Measurements from ENCODE around the gene PON2. TPM values are rescaled to one million over a fixed set of nuclear protein-coding genes. Genes with fewer than 3 reads are reported as not detected.

Gene PON2
- total and polyA plus RNA-seq, 10 of the 15 experiments (the other 5 are each of a cell fraction or from before 2014, with no cell fraction given) = 22.9 to 127 (median 46.1) TPM

DNA sequence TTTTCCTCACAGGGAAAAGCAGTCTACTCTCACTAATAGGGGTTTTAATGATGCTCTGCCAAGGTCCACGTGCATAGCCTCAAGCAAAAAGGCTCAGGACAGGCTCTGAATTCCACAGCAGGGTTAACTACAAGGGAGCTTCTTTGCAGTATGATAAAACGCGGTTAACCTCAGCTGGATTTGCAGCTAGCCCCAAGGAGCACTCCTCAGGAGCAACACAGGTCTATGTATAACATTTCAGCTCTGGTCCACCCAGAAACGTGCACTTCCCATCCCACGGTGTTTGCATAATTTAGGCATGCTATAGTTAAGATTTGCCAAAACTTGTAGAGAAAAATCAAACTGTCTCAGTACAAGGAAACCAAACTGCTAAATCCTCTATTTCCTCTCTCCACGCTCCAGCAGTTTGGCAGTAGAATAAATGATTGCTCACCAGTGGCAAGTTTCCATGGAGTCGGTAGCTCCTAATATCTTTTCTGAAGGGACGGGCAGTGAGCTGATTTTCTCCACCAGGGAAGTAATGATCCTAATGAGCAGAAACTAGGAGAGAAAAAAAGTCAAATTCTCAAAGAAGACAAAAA, 37.8 kb upstream of the PON2 start:
- Histone ChIP-seq H3K27me3 (replicated peaks in 1 of 2; ENCODE audit: control insufficient read depth in 2 of 2, insufficient read depth in 2 of 2, low read length in 1 of 2) (no peaks in the 10 kb centered on the region), H3K4me2 (ENCODE audit: control insufficient read depth, insufficient read depth) (no peak overlapping the region), H3K4me1 (ENCODE audit: control insufficient read depth, insufficient read depth, low read length) (no peaks in the 10 kb centered on the region; the same call in 1 of the 2 replicates), H3K36me3 (ENCODE audit: control insufficient read depth in 2 of 2, insufficient read depth in 2 of 2, low read length in 1 of 2) (no peaks in the 10 kb centered on the region), H3K27ac (ENCODE audit: control insufficient read depth, insufficient read depth) (no peak overlapping the region), H3K9ac (ENCODE audit: control insufficient read depth, insufficient read depth, low read length) (no peak overlapping the region), H3K9me3 (replicated peaks; ENCODE audit: control insufficient read depth, insufficient read depth, low read length) (no peaks in the 10 kb centered on the region), H4K20me1 (ENCODE audit: control insufficient read depth, insufficient read depth) (no peaks in the 10 kb centered on the region), H2AFZ (ENCODE audit: control insufficient read depth, low read depth, low read length) (no peak overlapping the region), H3K79me2 (ENCODE audit: control insufficient read depth, insufficient read depth, low read length) (no peaks in the 10 kb centered on the region), H3K4me3 (no peak overlapping the region)
- no peak for DNase-seq (ENCODE audit: low read depth, low spot score)
- BruUV-seq (replicated peaks) = no TSS peak
- intact Hi-C loops (cut with micrococcal nuclease; ENCODE audit: unreplicated experiment) = loop anchor here (10.0 kb wide), 1 partner anchor 818 kb away; the partner anchor contains the start of gene SGCE
- CTCF ChIA-PET = interaction anchor here (0.9 to 2.9 kb wide), 8 partner anchors 9 to 271 kb away, joined by 3 to 9 read pairs (median 3); no protein-coding TSS in a partner anchor
- no peak for FAIRE-seq
- ATAC-seq = no peak
- SMC1A ChIA-PET (ENCODE audit: uncharacterized antibody, unreplicated experiment) = interaction anchor here (0.5 to 14.9 kb wide), 13 partner anchors 8 to 226 kb away, joined by 3 to 203 read pairs (median 4); partner anchors contain the start of gene ASB4
- RAD21 ChIA-PET (ENCODE audit: unreplicated experiment) = interaction anchor here (0.6 to 3.3 kb wide), 6 partner anchors 9 to 51 kb away, joined by 3 to 12 read pairs (median 4); no protein-coding TSS in a partner anchor
- POLR2A ChIA-PET = interaction anchor here (0.5 kb wide), 1 partner anchor 1211 kb away, joined by 3 read pairs; no protein-coding TSS in a partner anchor
- in situ Hi-C loops (cut with MboI) = loop anchor here (10.0 kb wide), 1 partner anchor 278 kb away; no protein-coding TSS in a partner anchor
- WGBS (ENCODE audit: insufficient coverage, insufficient replicate concordance, low lambda C conversion rate, missing lambda C conversion rate) = 33% methylated on average over 8 of the region's 8 CpGs
- TF ChIP-seq JUND (IDR thresholded peaks at IDR 0.05; ENCODE audit: low read depth, low read length) = no peak
- TF ChIP-seq RFX5 (IDR thresholded peaks at IDR 0.05; ENCODE audit: low read depth, low read length) = no peak
- no peak for TF ChIP-seq HDAC2 (IDR thresholded peaks at IDR 0.05)
- no peak for TF ChIP-seq POLR2A (IDR thresholded peaks at IDR 0.05; ENCODE audit: low read depth, low read length)
- no peak for TF ChIP-seq BCLAF1 (IDR thresholded peaks at IDR 0.05)
- TF ChIP-seq, protein P1, sequence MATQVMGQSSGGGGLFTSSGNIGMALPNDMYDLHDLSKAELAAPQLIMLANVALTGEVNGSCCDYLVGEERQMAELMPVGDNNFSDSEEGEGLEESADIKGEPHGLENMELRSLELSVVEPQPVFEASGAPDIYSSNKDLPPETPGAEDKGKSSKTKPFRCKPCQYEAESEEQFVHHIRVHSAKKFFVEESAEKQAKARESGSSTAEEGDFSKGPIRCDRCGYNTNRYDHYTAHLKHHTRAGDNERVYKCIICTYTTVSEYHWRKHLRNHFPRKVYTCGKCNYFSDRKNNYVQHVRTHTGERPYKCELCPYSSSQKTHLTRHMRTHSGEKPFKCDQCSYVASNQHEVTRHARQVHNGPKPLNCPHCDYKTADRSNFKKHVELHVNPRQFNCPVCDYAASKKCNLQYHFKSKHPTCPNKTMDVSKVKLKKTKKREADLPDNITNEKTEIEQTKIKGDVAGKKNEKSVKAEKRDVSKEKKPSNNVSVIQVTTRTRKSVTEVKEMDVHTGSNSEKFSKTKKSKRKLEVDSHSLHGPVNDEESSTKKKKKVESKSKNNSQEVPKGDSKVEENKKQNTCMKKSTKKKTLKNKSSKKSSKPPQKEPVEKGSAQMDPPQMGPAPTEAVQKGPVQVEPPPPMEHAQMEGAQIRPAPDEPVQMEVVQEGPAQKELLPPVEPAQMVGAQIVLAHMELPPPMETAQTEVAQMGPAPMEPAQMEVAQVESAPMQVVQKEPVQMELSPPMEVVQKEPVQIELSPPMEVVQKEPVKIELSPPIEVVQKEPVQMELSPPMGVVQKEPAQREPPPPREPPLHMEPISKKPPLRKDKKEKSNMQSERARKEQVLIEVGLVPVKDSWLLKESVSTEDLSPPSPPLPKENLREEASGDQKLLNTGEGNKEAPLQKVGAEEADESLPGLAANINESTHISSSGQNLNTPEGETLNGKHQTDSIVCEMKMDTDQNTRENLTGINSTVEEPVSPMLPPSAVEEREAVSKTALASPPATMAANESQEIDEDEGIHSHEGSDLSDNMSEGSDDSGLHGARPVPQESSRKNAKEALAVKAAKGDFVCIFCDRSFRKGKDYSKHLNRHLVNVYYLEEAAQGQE (IDR thresholded peaks at IDR 0.05; ENCODE audit: low read depth, low read length) = no peak
- no peak for TF ChIP-seq EP300 (IDR thresholded peaks at IDR 0.05; ENCODE audit: borderline replicate concordance in 1 of 2, control insufficient read depth in 1 of 2, low read depth in 2 of 2, low read length in 2 of 2)
- TF ChIP-seq BMI1 (IDR thresholded peaks at IDR 0.05; ENCODE audit: borderline replicate concordance) = no peak
- no peak for TF ChIP-seq RAD21 (IDR thresholded peaks at IDR 0.05; ENCODE audit: insufficient read depth, low read depth, low read length)
- no peak for TF ChIP-seq CBFB (IDR thresholded peaks at IDR 0.05; ENCODE audit: low read depth)
- no peak for TF ChIP-seq CHD1 (IDR thresholded peaks at IDR 0.05; ENCODE audit: low read depth, low read length)
- no peak for TF ChIP-seq FOXM1 (IDR thresholded peaks at IDR 0.05; ENCODE audit: low read depth, low read length)
- TF ChIP-seq SMAD5 (IDR thresholded peaks at IDR 0.05; ENCODE audit: low read depth) = no peak
- TF ChIP-seq SP1 (IDR thresholded peaks at IDR 0.05; ENCODE audit: low read depth, low read length) = no peak
